Stimulated activated CD8-positive, alpha-beta memory T cell treated with anti-CD3 and anti-CD28 coated beads, Interleukin-4, amount 100 ng/mL, for 4 hours (primary cell): ENCODE data around the gene SPAST.
A peak's percentile ranks its signal among the peaks of the same experiment; 100 is the strongest.
"Not testable (repeated sequence)": the region's sequence is repeated elsewhere in the genome, so short reads cannot be mapped to it uniquely, and the experiment has no call there.

Experiments used
- DNase-seq, 2 donors: peaks; one replicate each; pipeline ENCODE4 v3.0.0-alpha.2; 2020; ENCODE audit warnings: low read depth in 2 of 2, low spot score in 1 of 2

SPAST gene

GRCh38 chr2:32063310-32064020, at the start of gene SPAST:
Gene SPAST (plus strand): TSS chr2:32063556. CDS start chr2:32063832, 276 bp downstream.
- peak; percentile 85 to 95 for DNase-seq

- DNase-seq, result not testable (repeated sequence)
Observed at GRCh38 chr2:32018789-32019482, 44.4 kb upstream of the SPAST start.

- not testable (repeated sequence) for DNase-seq
Observed at GRCh38 chr2:32034198-32034887, 29.0 kb upstream of the SPAST start.

GRCh38 chr2:32039447-32040219, 23.7 kb upstream of the SPAST start, which contains the start of gene DPY30:
Gene DPY30 (minus strand): TSS chr2:32039805. CDS start chr2:32039456, 349 bp downstream.
- peak; percentile 73 to 76 for DNase-seq

- no peak for DNase-seq
Observed at GRCh38 chr2:32043561-32043960, 19.8 kb upstream of the SPAST start.

- DNase-seq, result no peak
Observed at GRCh38 chr2:32051836-32052439, 11.4 kb upstream of the SPAST start.

GRCh38 chr2:32054583-32054982, 8.8 kb upstream of the SPAST start:
- DNase-seq, result not testable (repeated sequence)

GRCh38 chr2:32058130-32058529, 5.2 kb upstream of the SPAST start:
- DNase-seq, result no peak

GRCh38 chr2:32060266-32060665, 3.1 kb upstream of the SPAST start:
- DNase-seq, result no peak

GRCh38 chr2:32061430-32061829, 1.9 kb upstream of the SPAST start:
- no peak for DNase-seq

- DNase-seq, result no peak
Observed at GRCh38 chr2:32061973-32062861, 1.1 kb upstream of the SPAST start.

- DNase-seq, result no peak
Observed at GRCh38 chr2:32064021-32064601, 755 bp downstream of the SPAST start.

GRCh38 chr2:32064713-32065112, 1.4 kb downstream of the SPAST start:
- no peak for DNase-seq

- DNase-seq, result no peak
Observed at GRCh38 chr2:32067549-32067948, 4.2 kb downstream of the SPAST start.

- DNase-seq, result no peak
Observed at GRCh38 chr2:32074134-32074506, 10.8 kb downstream of the SPAST start.

- DNase-seq, result no peak
Observed at GRCh38 chr2:32095671-32096070, 32.3 kb downstream of the SPAST start.

- no peak for DNase-seq
Observed at GRCh38 chr2:32108111-32108510, 44.8 kb downstream of the SPAST start.

GRCh38 chr2:32118055-32118454, 54.7 kb downstream of the SPAST start:
- DNase-seq, result no peak

GRCh38 chr2:32119161-32119560, 55.8 kb downstream of the SPAST start:
- no peak for DNase-seq
